Panc1 (cell line): ENCODE results near the gene PACSIN1.

Source experiments
- CTCF ChIP-seq: fragments of 450-650 bp; IDR thresholded peaks from 2 replicates; pipeline ENCODE4 v1.5.1; 2017; ENCODE audit warnings: mild to moderate bottlenecking
- REST ChIP-seq, 2 experiments: IDR thresholded peaks; 2 replicates each; pipeline ENCODE4 v1.6.1; 2011 to 2012; ENCODE audit warnings: low read depth in 2 of 2, control low read depth in 1 of 2, low read length in 1 of 2, mild to moderate bottlenecking in 1 of 2, moderate library complexity in 1 of 2; ENCODE audit not compliant: insufficient read depth in 1 of 2

GRCh38 chr6:34558172-34558714 lies 92.4 kb downstream of the PACSIN1 start:
- TF ChIP-seq CTCF, result no peak
- no peak for TF ChIP-seq REST (IDR thresholded peaks at IDR 0.05; ENCODE audit: insufficient read depth in 1 of 2, low read depth in 2 of 2, low read length in 1 of 2)
